Activated naive CD4-positive, alpha-beta T cell treated with anti-CD3 and anti-CD28 coated beads, Interleukin-2, amount 10 ng/mL, durations not matched to agents 7 days and 5 days (primary cell): ENCODE data around the gene GPD1.
A peak's percentile ranks its signal among the peaks of the same experiment; 100 is the strongest.
"Not testable (repeated sequence)": the region's sequence is repeated elsewhere in the genome, so short reads cannot be mapped to it uniquely, and the experiment has no call there.

Source experiments
- CTCF ChIA-PET: fragments of 350-600 bp; sonication (Branson Sonifier 250); formaldehyde crosslinking; loops from one replicate; lab custom pipeline; 2021; ENCODE audit warnings: antibody characterized with exemption; lab: Charles Lee
- DNase-seq: peaks from one replicate; pipeline ENCODE4 v3.0.0-alpha.2; 2020
- H3K27ac Mint-ChIP-seq: one replicate; pipeline ENCODE4 v1.8.0; 2021; ENCODE audit warnings: mild to moderate bottlenecking, moderate library complexity, mixed read lengths
- H3K27me3 Mint-ChIP-seq: one replicate; pipeline ENCODE4 v1.8.0; 2021; ENCODE audit warnings: mild to moderate bottlenecking, mixed read lengths
- H3K36me3 Mint-ChIP-seq: one replicate; pipeline ENCODE4 v1.8.0; 2021; ENCODE audit warnings: mixed read lengths
- H3K4me1 Mint-ChIP-seq: one replicate; pipeline ENCODE4 v1.8.0; 2021; ENCODE audit warnings: mixed read lengths
- H3K4me3 Mint-ChIP-seq: one replicate; pipeline ENCODE4 v1.8.0; 2021; ENCODE audit warnings: mild to moderate bottlenecking, moderate library complexity, mixed read lengths
- H3K9me3 Mint-ChIP-seq: one replicate; pipeline ENCODE4 v1.8.0; 2021; ENCODE audit warnings: mixed read lengths

Gene GPD1

GRCh38 chr12:50132505-50133135, 28.8 kb downstream of the GPD1 start:
- no peaks in the 10 kb centered on the region for H3K9me3 Mint-ChIP-seq
- H3K36me3 Mint-ChIP-seq, result peaks cover 40% of the 10 kb centered on the region
- H3K27me3 Mint-ChIP-seq, result no peaks in the 10 kb centered on the region
- no peak for DNase-seq
- CTCF ChIA-PET, result interaction anchor here (0.5 to 3.6 kb wide), 27 partner anchors 10 to 547 kb away, joined by 3 to 24 read pairs (median 4); partner anchors contain the start of genes CERS5, COX14 and LIMA1
- no peak overlapping the region for H3K4me3 Mint-ChIP-seq
- no peaks in the 10 kb centered on the region for H3K4me1 Mint-ChIP-seq
- peak overlapping the region; percentile 9 for H3K27ac Mint-ChIP-seq

DNA sequence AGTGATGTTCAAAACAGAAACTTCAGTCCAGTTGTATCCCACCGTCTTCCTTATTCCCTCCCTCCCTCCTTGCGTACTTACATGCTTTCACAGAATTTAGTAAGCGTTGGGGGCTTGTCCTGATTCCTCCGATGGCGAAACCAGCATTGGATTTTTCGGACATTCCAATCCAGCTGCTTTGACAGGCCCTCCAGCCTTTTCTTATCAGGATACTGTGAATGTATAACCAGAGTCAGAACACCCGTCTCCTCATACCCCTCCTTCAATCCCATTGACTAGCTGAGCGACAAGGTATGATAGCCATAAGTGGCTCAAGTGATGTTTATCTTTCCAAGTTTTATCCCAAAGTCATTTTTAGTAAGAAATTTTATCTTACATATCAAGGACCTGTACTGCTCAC, 39.2 kb downstream of the GPD1 start:
- Mint-ChIP-seq H3K36me3 (peaks cover 20% of the 10 kb centered on the region), H3K27ac (no peak overlapping the region), H3K27me3 (no peaks in the 10 kb centered on the region), H3K4me3 (no peak overlapping the region), H3K4me1 (no peaks in the 10 kb centered on the region), H3K9me3 (no peaks in the 10 kb centered on the region)
- no peak for DNase-seq
- CTCF ChIA-PET, result interaction anchor here (1.5 kb wide), 1 partner anchor 33 kb away, joined by 6 read pairs; no protein-coding TSS in a partner anchor

DNA sequence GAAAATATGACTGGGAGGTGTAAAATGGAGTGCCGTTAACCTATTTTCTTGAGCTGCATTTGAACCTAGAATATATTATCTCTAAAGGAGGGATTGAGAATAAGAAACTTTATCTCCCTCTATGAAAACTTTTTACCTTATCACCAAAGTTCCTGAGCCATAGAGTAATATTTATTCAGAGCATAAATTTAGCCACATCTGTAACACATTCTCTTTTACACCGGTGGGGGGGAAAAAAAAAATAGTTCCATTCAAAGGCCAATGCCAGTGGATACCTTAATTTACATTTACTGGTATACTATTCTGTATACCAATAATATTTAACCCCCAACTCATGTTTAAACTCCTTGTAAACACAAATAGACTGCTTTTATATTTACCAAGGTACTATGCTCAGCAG, 41.6 kb downstream of the GPD1 start:
- H3K36me3 Mint-ChIP-seq, result peaks cover 10% of the 10 kb centered on the region
- no peak overlapping the region for H3K4me3 Mint-ChIP-seq
- no peak for DNase-seq
- CTCF ChIA-PET, result interaction anchor here (0.9 kb wide), 1 partner anchor 13 kb away, joined by 5 read pairs; no protein-coding TSS in a partner anchor
- no peaks in the 10 kb centered on the region for H3K9me3 Mint-ChIP-seq
- H3K27me3 Mint-ChIP-seq, result no peaks in the 10 kb centered on the region
- no peak overlapping the region for H3K27ac Mint-ChIP-seq
- H3K4me1 Mint-ChIP-seq, result peaks cover 4% of the 10 kb centered on the region

DNA sequence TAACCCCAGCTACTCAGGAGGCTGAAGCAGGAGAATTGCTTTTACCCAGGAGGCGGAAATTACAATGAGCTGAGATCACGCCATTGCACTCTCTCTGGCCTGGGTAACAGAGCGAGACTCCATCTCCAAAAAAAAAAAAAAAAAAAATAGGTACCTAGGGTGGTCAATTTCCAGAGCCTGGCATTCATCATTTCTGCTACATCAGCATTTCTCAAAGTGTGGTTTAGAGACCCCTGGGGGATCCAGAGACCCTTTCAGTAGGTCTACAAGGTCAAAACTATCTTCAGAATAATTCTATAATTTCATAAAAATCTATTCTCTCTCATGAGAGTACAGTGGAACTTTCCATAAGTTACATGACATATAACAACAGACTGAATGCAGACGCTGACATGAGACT, 43.5 kb downstream of the GPD1 start:
- Mint-ChIP-seq H3K27me3 (no peaks in the 10 kb centered on the region), H3K27ac (no peak overlapping the region), H3K4me1 (peaks cover 4% of the 10 kb centered on the region), H3K36me3 (peaks cover 5% of the 10 kb centered on the region), H3K4me3 (no peak overlapping the region), H3K9me3 (no peaks in the 10 kb centered on the region)
- CTCF ChIA-PET, result interaction anchor here (0.6 to 1.5 kb wide), 4 partner anchors 10 to 167 kb away, joined by 3 to 5 read pairs (median 4); partner anchors contain the start of gene COX14
- no peak for DNase-seq

DNA sequence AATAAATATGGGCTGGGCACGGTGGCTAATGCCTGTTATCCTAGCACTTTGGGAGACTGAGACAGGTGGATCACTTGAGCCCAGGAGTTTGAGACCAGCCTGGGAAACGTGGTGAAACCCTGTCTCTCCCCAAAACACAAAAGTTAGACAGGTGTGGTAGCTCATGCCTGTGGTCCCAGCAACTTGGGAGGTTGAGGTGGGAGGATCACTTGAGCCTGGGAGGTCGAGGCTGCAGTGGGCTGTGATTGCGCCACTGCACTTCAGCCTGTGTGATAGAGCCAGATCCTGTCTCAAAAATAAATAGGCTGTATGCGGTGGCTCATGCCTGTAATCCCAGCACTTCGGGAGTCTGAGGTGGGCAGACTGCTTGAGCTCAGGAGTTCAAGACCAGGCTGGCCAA, 44.2 kb downstream of the GPD1 start:
- CTCF ChIA-PET, result interaction anchor here (1.0 to 1.5 kb wide), 3 partner anchors 11 to 36 kb away, joined by 3 to 4 read pairs (median 3); partner anchors contain the start of gene COX14
- not testable (repeated sequence) for DNase-seq, H3K36me3 Mint-ChIP-seq, H3K27me3 Mint-ChIP-seq, H3K27ac Mint-ChIP-seq, H3K4me3 Mint-ChIP-seq, H3K9me3 Mint-ChIP-seq, H3K4me1 Mint-ChIP-seq

GRCh38 chr12:50149311-50149710, 45.5 kb downstream of the GPD1 start:
- Mint-ChIP-seq H3K36me3 (peaks cover 2% of the 10 kb centered on the region), H3K27ac (no peak overlapping the region), H3K4me1 (peaks cover 4% of the 10 kb centered on the region), H3K9me3 (no peaks in the 10 kb centered on the region), H3K27me3 (no peaks in the 10 kb centered on the region), H3K4me3 (no peak overlapping the region)
- CTCF ChIA-PET, result interaction anchor here (1.0 to 1.3 kb wide), 2 partner anchors 12 to 15 kb away, joined by 3 to 4 read pairs; no protein-coding TSS in a partner anchor
- no peak for DNase-seq

GRCh38 chr12:50151047-50151687, 47.4 kb downstream of the GPD1 start:
- DNase-seq, result no peak
- Mint-ChIP-seq H3K27ac (no peak overlapping the region), H3K36me3 (peaks cover 2% of the 10 kb centered on the region), H3K27me3 (no peaks in the 10 kb centered on the region), H3K4me1 (peaks cover 4% of the 10 kb centered on the region), H3K4me3 (no peak overlapping the region), H3K9me3 (no peaks in the 10 kb centered on the region)
- CTCF ChIA-PET, result interaction anchor here (3.5 kb wide), 1 partner anchor 19 kb away, joined by 12 read pairs; no protein-coding TSS in a partner anchor

- DNase-seq, H3K27me3 Mint-ChIP-seq, H3K27ac Mint-ChIP-seq, CTCF ChIA-PET, H3K4me1 Mint-ChIP-seq, H3K9me3 Mint-ChIP-seq, H3K4me3 Mint-ChIP-seq: not testable (repeated sequence)
- H3K36me3 Mint-ChIP-seq, result peaks cover 12% of the 10 kb centered on the region
These were observed 51.1 kb downstream of the GPD1 start for GRCh38 chr12:50154947-50155346.

DNA sequence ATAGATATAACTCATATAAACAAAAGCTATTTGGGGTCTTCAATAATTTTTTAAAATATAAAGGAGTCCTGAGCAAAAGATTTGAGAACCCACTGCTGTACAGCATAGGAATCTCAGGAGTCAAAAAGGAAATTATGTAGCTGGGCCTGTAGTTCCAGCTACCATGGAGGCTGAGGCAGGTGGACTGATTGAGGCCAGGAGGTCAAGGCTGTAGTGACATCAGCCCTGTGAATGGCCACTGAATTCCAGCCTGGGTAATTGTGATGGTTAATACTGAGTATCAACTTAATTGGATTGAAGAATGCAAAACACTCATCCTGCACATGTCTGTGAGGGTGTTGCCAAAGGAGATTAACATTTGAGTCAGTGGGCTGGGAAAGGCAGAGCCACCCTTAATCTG, 52.8 kb downstream of the GPD1 start:
- DNase-seq, result no peak
- no peaks in the 10 kb centered on the region for H3K4me1 Mint-ChIP-seq
- CTCF ChIA-PET, result interaction anchor here (0.6 to 1.8 kb wide), 3 partner anchors 10 to 218 kb away, joined by 4 read pairs; partner anchors contain the start of gene CERS5
- H3K9me3 Mint-ChIP-seq, result no peaks in the 10 kb centered on the region
- H3K27me3 Mint-ChIP-seq, result no peaks in the 10 kb centered on the region
- no peak overlapping the region for H3K4me3 Mint-ChIP-seq
- H3K36me3 Mint-ChIP-seq, result peaks cover 12% of the 10 kb centered on the region
- no peak overlapping the region for H3K27ac Mint-ChIP-seq

DNA sequence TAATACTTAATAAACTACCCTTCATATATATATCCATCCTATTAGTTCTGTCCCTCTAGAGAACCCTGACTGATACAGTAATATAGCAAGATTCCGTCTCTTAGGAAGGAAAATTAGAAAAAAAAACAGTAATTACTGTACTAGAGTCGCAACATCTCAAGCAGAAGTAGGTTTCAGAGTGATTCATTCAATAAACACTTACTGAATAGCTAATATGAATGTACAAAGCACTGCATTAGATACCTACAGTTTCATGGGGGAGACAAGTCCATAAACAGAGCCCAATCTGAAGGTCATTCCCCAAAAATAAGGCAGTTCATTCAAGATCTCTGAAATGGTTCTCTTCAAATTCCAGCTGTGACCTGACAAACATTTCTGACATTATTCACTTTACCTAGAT, 53.5 kb downstream of the GPD1 start:
- H3K4me3 Mint-ChIP-seq, result no peak overlapping the region
- no peaks in the 10 kb centered on the region for H3K4me1 Mint-ChIP-seq
- CTCF ChIA-PET, result interaction anchor here (0.6 to 1.8 kb wide), 4 partner anchors 10 to 24 kb away, joined by 3 to 4 read pairs (median 4); partner anchors contain the start of gene CERS5
- no peak overlapping the region for H3K27ac Mint-ChIP-seq
- peaks cover 12% of the 10 kb centered on the region for H3K36me3 Mint-ChIP-seq
- no peak for DNase-seq
- no peaks in the 10 kb centered on the region for H3K27me3 Mint-ChIP-seq
- H3K9me3 Mint-ChIP-seq, result no peaks in the 10 kb centered on the region

GRCh38 chr12:50160643-50161042, 56.8 kb downstream of the GPD1 start:
- no peak overlapping the region for H3K27ac Mint-ChIP-seq
- H3K27me3 Mint-ChIP-seq, result no peaks in the 10 kb centered on the region
- peaks cover 16% of the 10 kb centered on the region for H3K36me3 Mint-ChIP-seq
- H3K4me3 Mint-ChIP-seq, result no peak overlapping the region
- H3K4me1 Mint-ChIP-seq, result peaks cover 14% of the 10 kb centered on the region
- no peaks in the 10 kb centered on the region for H3K9me3 Mint-ChIP-seq
- DNase-seq, result no peak
- CTCF ChIA-PET, result no interaction called here
